Keratinocyte (primary cell): ENCODE results near the gene SARS2. TPM values are rescaled to one million over a fixed set of nuclear protein-coding genes. Genes with fewer than 3 reads are reported as not detected.

Source experiments
- DNase-seq: peaks from one replicate; pipeline ENCODE4 v3.0.0-alpha.2; 2011; ENCODE audit warnings: low read depth, missing footprints, low spot score
- FAIRE-seq: peaks from 2 replicates; lab custom pipeline; 2011; peaks lifted over from hg19 to GRCh38; lab: Jason Lieb, UNC
- H2AFZ ChIP-seq: 2 replicates; pipeline ENCODE4 v1.6.0; 2012; ENCODE audit warnings: low read length, control low read depth, inconsistent platforms; ENCODE audit not compliant: control insufficient read depth
- H3K27ac ChIP-seq: 2 replicates; pipeline ENCODE4 v1.5.1; 2011; ENCODE audit warnings: low read length; ENCODE audit not compliant: control insufficient read depth, insufficient read depth
- H3K27me3 ChIP-seq: 3 replicates; pipeline ENCODE4 v1.6.0; 2011; ENCODE audit warnings: low read length; ENCODE audit not compliant: control insufficient read depth, insufficient read depth; ENCODE audit errors: extremely low read depth
- H3K36me3 ChIP-seq, 2 experiments: 2 replicates in 1 of 2; 3 replicates in 1 of 2; pipeline ENCODE4 v1.5.1; 2011; ENCODE audit warnings: low read length in 2 of 2, mild to moderate bottlenecking in 1 of 2; ENCODE audit not compliant: control insufficient read depth in 2 of 2, insufficient read depth in 2 of 2; ENCODE audit errors: extremely low read depth in 1 of 2
- H3K4me1 ChIP-seq: 3 replicates; pipeline ENCODE4 v1.5.1; 2011; ENCODE audit warnings: low read length; ENCODE audit not compliant: control insufficient read depth, insufficient read depth; ENCODE audit errors: extremely low read depth
- H3K4me2 ChIP-seq: 3 replicates; pipeline ENCODE4 v1.6.0; 2011; ENCODE audit warnings: low read depth, low read length; ENCODE audit not compliant: control insufficient read depth, insufficient read depth; ENCODE audit errors: extremely low read depth
- H3K4me3 ChIP-seq, 3 experiments: fragments of 200-600 bp in 1 of 3; sonication (generic) in 1 of 3; 2 replicates in 2 of 3; 3 replicates in 1 of 3; pipeline ENCODE4 v1.5.1; 2011 to 2016; ENCODE audit warnings: low read length in 3 of 3, mild to moderate bottlenecking in 3 of 3, control low read depth in 2 of 3, inconsistent platforms in 1 of 3, low read depth in 1 of 3, mixed read lengths in 1 of 3, mixed run types in 1 of 3, moderate library complexity in 1 of 3; ENCODE audit not compliant: control insufficient read depth in 2 of 3, insufficient read depth in 2 of 3; ENCODE audit errors: extremely low read depth in 1 of 3
- H3K79me2 ChIP-seq: 2 replicates; pipeline ENCODE4 v1.6.0; 2012; ENCODE audit warnings: low read length; ENCODE audit not compliant: control insufficient read depth, insufficient read depth
- H3K9ac ChIP-seq: 3 replicates; pipeline ENCODE4 v1.6.0; 2011; ENCODE audit warnings: low read length; ENCODE audit not compliant: control insufficient read depth, insufficient read depth; ENCODE audit errors: extremely low read depth
- H3K9me1 ChIP-seq: 3 replicates; pipeline ENCODE4 v1.6.0; 2011; ENCODE audit warnings: low read length; ENCODE audit not compliant: control insufficient read depth, insufficient read depth; ENCODE audit errors: extremely low read depth
- H3K9me3 ChIP-seq: 2 replicates; pipeline ENCODE4 v1.5.1; 2012; ENCODE audit warnings: low read depth, low read length; ENCODE audit not compliant: control insufficient read depth
- H4K20me1 ChIP-seq: 3 replicates; pipeline ENCODE4 v1.6.0; 2011; ENCODE audit warnings: low read length; ENCODE audit not compliant: control insufficient read depth, insufficient read depth; ENCODE audit errors: extremely low read depth
- CTCF ChIP-seq, 3 experiments: IDR thresholded peaks in 1 of 3; conservative IDR thresholded peaks in 1 of 3; optimal IDR thresholded peaks in 1 of 3; 2 replicates in 2 of 3; 3 replicates in 1 of 3; pipeline versions ENCODE3 to v1.5.1; 2011; ENCODE audit warnings: low read length in 3 of 3, mild to moderate bottlenecking in 3 of 3, moderate library complexity in 2 of 3, control low read depth in 1 of 3, inconsistent platforms in 1 of 3; ENCODE audit not compliant: insufficient read depth in 2 of 3; ENCODE audit errors: extremely low read depth in 1 of 3
- EZH2 ChIP-seq: IDR thresholded peaks from one replicate; pipeline ENCODE4 v1.6.1; 2012; ENCODE audit warnings: inconsistent platforms, mild to moderate bottlenecking, low read length, moderate library complexity
- dilution Hi-C: fragments of 300-500 bp; cut with MboI; formaldehyde crosslinking; loops from one replicate; pipeline ENCODE4 v1.7.0; 2020; ENCODE audit warnings: low sequenced_read_pairs; ENCODE audit not compliant: extremely low pct_ligation_motif_present
- polyA plus RNA-seq, 5 experiments: library from polyadenylated mRNA; depleted of rRNA in 3 of 5; stranded (reverse) in 3 of 5; stranded (forward) in 1 of 5; unstranded in 1 of 5; fragments of >200 nt; gene quantifications; 1 replicate in 1 of 5; 2 replicates in 3 of 5; 3 replicates in 1 of 5; pipeline versions ENCODE4 v1.2.1 to v1.2.3, GENCODE V29; 2011 to 2012; ENCODE audit warnings: missing spikeins in 2 of 5, low read depth in 1 of 5, low replicate concordance in 1 of 5

Gene SARS2
- polyA plus RNA-seq, 1 donor (not counting 4 experiments of a cell fraction or from before 2014, with no cell fraction given): 13.9 TPM

DNA sequence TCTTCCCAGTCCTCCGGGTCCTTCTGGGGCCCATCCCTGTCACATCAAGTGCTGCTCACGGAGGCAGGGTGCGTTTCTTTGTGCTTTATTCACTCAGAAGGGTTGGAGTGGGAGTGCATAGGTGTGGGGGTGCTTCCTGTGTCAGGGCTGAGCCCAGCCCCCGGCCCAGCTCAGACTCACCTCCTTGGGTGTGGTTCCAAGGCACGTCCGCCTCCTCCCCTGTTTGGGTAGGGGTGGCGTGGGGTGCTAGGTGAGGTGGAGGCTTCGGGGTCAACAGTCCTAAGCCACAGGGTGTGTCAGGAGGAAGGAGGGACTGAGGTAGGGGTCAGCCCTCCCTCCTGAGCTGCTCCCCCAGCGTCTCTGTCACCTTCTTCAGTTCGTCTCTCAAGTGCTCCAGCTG, 21.7 kb downstream of the SARS2 start:
- TF ChIP-seq EZH2 (no peak), CTCF (optimal IDR thresholded peaks at IDR 0.05 in 1 of 3, IDR thresholded peaks at IDR 0.05 in 1 of 3, conservative IDR thresholded peaks at IDR 0.05 in 1 of 3; ENCODE audit: extremely low read depth in 1 of 3, insufficient read depth in 2 of 3, low read length in 3 of 3) (no peak)
- no peaks in the 10 kb centered on the region for H3K4me1 ChIP-seq
- H3K9me1 ChIP-seq: no peaks in the 10 kb centered on the region
- no peaks in the 10 kb centered on the region for H3K79me2 ChIP-seq
- no peaks in the 10 kb centered on the region for H4K20me1 ChIP-seq
- dilution Hi-C loops: no loop called here
- no peaks in the 10 kb centered on the region for H3K27me3 ChIP-seq
- no peak overlapping the region for H3K4me2 ChIP-seq
- no peak overlapping the region for H2AFZ ChIP-seq
- DNase-seq (no peak), FAIRE-seq (no peak)
- H3K4me3 ChIP-seq: no peak overlapping the region
- peaks cover 4 to 7% of the 10 kb centered on the region in 2 experiments for H3K36me3 ChIP-seq
- H3K9me3 ChIP-seq: no peaks in the 10 kb centered on the region
- H3K27ac ChIP-seq: no peak overlapping the region
- no peak overlapping the region for H3K9ac ChIP-seq

- Histone ChIP-seq H3K9me1 (no peaks in the 10 kb centered on the region), H2AFZ (no peak overlapping the region), H3K4me3 (no peak overlapping the region), H3K9ac (no peak overlapping the region), H3K9me3 (no peaks in the 10 kb centered on the region), H4K20me1 (no peaks in the 10 kb centered on the region), H3K4me1 (no peaks in the 10 kb centered on the region), H3K4me2 (no peak overlapping the region), H3K27me3 (no peaks in the 10 kb centered on the region), H3K36me3 (peaks cover 4 to 7% of the 10 kb centered on the region in 2 experiments), H3K27ac (no peak overlapping the region), H3K79me2 (peaks cover under 1% of the 10 kb centered on the region)
- dilution Hi-C loops: no loop called here
- no peak for DNase-seq
- FAIRE-seq: no peak
- TF ChIP-seq CTCF (optimal IDR thresholded peaks at IDR 0.05 in 1 of 3, IDR thresholded peaks at IDR 0.05 in 1 of 3, conservative IDR thresholded peaks at IDR 0.05 in 1 of 3; ENCODE audit: extremely low read depth in 1 of 3, insufficient read depth in 2 of 3, low read length in 3 of 3) (no peak), EZH2 (no peak)
Observed at GRCh38 chr19:38907670-38908069, 22.9 kb downstream of the SARS2 start.
